ENCODE data around the gene SIRPG.

The SIRPG gene

GRCh38 chr20:1595333-1595732, 62.2 kb downstream of the SIRPG start:
- TF ChIP-seq CEBPB (IDR thresholded peaks at IDR 0.05), result no peak
- TF ChIP-seq RAD21 (IDR thresholded peaks at IDR 0.05; ENCODE audit: low read depth), result no peak
- TF ChIP-seq REST (IDR thresholded peaks at IDR 0.05; ENCODE audit: low read depth), result no peak
- TF ChIP-seq FOXM1 (IDR thresholded peaks at IDR 0.05; ENCODE audit: borderline replicate concordance, low read depth), result no peak
- no peak for TF ChIP-seq YY1 (IDR thresholded peaks at IDR 0.05; ENCODE audit: low read depth)
- TF ChIP-seq ZBTB7A (IDR thresholded peaks at IDR 0.05; ENCODE audit: low read depth), result no peak
- TF ChIP-seq EGR1 (IDR thresholded peaks at IDR 0.05), result no peak
- TF ChIP-seq MAX (IDR thresholded peaks at IDR 0.05), result no peak
- no peak for TF ChIP-seq CREB1 (IDR thresholded peaks at IDR 0.05; ENCODE audit: low read depth)
- no peak for TF ChIP-seq NFIC (IDR thresholded peaks at IDR 0.05)
- TF ChIP-seq EP300 (IDR thresholded peaks at IDR 0.05; ENCODE audit: borderline replicate concordance), result no peak
- no peak for TF ChIP-seq TEAD4 (IDR thresholded peaks at IDR 0.05)
- no peak for TF ChIP-seq USF1 (IDR thresholded peaks at IDR 0.05)
- no peak for TF ChIP-seq TCF12 (IDR thresholded peaks at IDR 0.05; ENCODE audit: low read depth)

GRCh38 chr20:1588533-1589460, 68.8 kb downstream of the SIRPG start:
- TF ChIP-seq USF1 (IDR thresholded peaks at IDR 0.05) (no peak), TAF1 (IDR thresholded peaks at IDR 0.05; ENCODE audit: low read depth) (no peak), CREB1 (IDR thresholded peaks at IDR 0.05; ENCODE audit: low read depth) (no peak), YY1 (IDR thresholded peaks at IDR 0.05; ENCODE audit: low read depth) (no peak), REST (IDR thresholded peaks at IDR 0.05; ENCODE audit: low read depth) (no peak), RAD21 (IDR thresholded peaks at IDR 0.05; ENCODE audit: low read depth) (no peak), MAX (IDR thresholded peaks at IDR 0.05) (no peak), EP300 (IDR thresholded peaks at IDR 0.05; ENCODE audit: borderline replicate concordance) (no peak), CEBPB (IDR thresholded peaks at IDR 0.05) (no peak), NFIC (IDR thresholded peaks at IDR 0.05) (no peak), TEAD4 (IDR thresholded peaks at IDR 0.05) (no peak), TCF12 (IDR thresholded peaks at IDR 0.05; ENCODE audit: low read depth) (no peak), EGR1 (IDR thresholded peaks at IDR 0.05) (no peak), ZBTB7A (IDR thresholded peaks at IDR 0.05; ENCODE audit: low read depth) (no peak), FOXM1 (IDR thresholded peaks at IDR 0.05; ENCODE audit: borderline replicate concordance, low read depth) (no peak)

GRCh38 chr20:1587781-1588532, 69.6 kb downstream of the SIRPG start:
- TF ChIP-seq ZBTB7A (IDR thresholded peaks at IDR 0.05; ENCODE audit: low read depth) (no peak), NFIC (IDR thresholded peaks at IDR 0.05) (no peak), CREB1 (IDR thresholded peaks at IDR 0.05; ENCODE audit: low read depth) (no peak), RAD21 (IDR thresholded peaks at IDR 0.05; ENCODE audit: low read depth) (no peak), MAX (IDR thresholded peaks at IDR 0.05) (no peak), REST (IDR thresholded peaks at IDR 0.05; ENCODE audit: low read depth) (no peak), USF1 (IDR thresholded peaks at IDR 0.05) (no peak), EGR1 (IDR thresholded peaks at IDR 0.05) (no peak), YY1 (IDR thresholded peaks at IDR 0.05; ENCODE audit: low read depth) (no peak), TCF12 (IDR thresholded peaks at IDR 0.05; ENCODE audit: low read depth) (no peak), CEBPB (IDR thresholded peaks at IDR 0.05) (no peak), EP300 (IDR thresholded peaks at IDR 0.05; ENCODE audit: borderline replicate concordance) (no peak)
